GM19324 (cell line): ENCODE results near the gene BNIP5.

Experiments
- ATAC-seq: cut with Tn5 transposase; IDR thresholded peaks from one replicate; pipeline ENCODE4 v1.9.1; 2021; ENCODE audit warnings: mild to moderate bottlenecking, moderate library complexity; ENCODE audit not compliant: unreplicated experiment, low FRiP score

The BNIP5 gene

DNA sequence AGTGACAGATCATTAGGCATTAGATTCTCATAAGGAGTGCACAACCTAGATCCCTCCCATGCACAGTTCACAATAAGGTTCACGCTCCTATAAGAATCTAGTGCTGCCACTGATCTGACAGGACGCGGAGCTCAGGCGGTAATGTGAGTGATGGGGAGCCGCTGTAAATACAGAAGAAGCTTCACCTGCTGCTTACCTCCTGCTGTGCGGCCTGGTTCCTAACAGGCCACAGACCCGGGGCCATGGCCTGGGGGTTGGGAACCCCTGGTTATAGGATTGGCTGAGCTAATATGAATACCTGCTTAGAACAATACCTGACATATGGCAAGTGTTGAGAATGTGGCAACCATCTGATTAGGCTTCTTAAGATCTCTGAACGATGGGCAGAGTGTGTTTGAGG lies 64.5 kb downstream of the BNIP5 start:
- ATAC-seq, result no peak

DNA sequence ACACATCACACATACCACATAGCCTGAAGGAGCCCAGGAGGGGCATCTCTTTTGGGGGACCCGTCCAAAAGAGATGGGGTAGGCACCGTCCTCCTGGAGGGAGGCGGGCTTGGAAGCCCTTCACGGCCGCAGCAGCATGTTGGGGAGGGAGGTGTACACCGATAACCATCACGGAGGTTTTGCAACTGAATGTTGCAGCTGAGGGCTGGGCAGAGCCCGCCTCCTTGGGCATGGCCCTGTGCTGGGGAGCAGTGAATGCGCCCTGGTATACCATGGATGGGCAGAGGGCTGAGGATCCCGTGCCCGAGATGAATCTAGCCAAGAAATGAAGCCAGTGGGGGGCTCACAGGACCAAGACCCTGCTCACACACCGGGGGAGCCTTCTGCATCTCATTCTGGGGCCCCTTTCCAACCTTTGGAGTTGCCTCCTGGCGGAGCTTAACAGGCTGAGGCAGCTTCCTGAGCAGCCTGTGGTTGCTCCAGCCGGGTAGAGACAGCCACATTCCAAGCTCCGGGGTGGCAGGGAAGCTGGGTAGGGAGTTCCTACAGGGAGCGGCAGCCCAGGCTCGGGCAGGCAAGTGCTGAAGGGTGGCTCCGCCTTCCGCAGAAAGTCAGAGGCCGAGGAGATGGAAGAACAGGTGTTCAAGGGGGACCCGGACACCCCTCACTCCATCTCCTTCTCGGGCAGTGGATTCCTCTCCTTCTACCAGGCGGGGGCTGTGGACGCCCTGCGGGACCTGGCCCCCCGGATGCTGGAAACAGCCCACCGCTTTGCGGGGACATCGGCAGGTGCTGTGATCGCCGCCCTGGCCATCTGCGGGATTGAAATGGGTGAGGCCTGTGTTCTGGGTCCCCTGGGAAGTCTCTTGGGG lies 66.6 kb downstream of the BNIP5 start, which contains the start of gene PNPLA1:
PNPLA1 (plus strand) TSS at position 227 of the 872 bp plus-strand sequence; CDS start at position 627, 400 bp downstream.
- ATAC-seq, result no peak

DNA sequence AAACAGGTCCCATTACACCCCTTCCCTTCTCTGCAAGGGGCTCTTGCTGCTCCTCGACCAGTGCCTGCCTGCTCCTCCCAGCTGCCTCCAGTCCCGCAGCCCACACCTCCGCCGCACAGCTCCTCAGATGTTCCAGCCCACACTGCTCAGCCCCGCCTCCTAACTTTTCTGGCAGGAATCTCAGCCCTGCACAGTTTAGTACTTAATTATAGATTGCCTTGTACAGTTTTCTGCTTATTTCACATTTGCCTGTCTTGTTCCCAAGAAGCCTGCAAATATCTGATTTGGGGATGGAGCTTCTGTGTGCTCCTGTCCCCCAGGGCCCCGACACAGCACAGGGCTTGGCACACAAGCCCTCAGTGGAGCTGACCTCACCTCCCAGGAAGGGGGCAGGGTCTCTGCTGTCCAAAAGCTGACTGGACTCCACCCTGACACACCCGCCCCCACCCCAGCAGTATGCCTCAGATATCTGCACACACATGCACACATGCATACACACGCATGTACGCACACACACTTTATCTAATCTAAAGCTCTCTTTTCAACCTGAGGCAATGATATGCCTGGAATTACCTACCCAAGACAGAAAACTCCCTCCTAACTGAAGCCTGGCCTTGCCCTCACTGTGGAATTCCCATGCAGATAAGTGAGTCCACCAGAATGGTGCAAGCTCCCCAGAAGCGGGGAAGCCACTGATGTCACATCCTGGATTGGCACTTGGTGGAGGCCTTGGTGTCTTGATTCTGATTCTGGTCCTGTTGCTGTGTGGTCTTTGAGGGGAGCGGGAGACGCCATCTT lies 68.0 kb downstream of the BNIP5 start:
- no peak for ATAC-seq

DNA sequence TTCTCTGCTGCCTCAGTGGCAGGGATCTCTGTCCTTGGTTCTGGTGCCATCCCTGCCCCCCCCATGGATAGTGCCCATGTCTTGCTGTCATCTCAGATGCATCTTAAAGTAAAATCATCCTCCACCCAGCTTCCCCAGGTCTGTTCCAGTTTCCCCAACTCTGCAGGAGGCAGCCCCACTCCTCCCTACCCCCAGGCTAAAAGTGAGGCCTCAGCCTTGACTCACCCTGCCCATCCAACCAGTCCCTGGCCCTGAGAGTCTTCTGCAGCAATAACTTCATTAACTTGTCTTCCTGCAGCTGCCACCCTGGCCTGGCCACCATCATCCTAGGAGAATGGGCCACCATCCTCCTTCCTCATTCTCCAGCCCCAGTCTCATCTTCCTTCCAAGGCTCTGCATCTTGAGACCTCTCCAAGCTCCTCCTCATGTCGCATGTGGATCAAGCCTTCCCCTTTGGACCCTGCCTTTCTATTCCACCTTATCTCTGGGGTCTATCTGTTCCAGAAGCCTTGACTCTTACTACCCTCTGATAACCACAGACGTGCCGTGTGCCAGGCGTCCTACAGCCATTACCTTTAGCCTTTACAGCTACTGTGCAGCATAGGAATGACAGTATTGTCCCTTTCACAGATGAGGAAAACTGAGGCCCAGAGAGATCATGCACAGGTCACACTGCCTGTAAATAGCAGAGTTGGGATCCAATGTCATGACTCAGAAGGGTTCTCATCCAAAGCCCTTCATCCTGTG lies 68.8 kb downstream of the BNIP5 start:
- no peak for ATAC-seq

- ATAC-seq, result no peak
Measured at GRCh38 chr6:36266913-36267644, 69.6 kb downstream of the BNIP5 start.
